Measurements from ENCODE around the gene ANO8. TPM values are rescaled to one million over a fixed set of nuclear protein-coding genes. Genes with fewer than 3 reads are reported as not detected.

ANO8 gene
- total and polyA plus RNA-seq, 2 donors (not counting 1 experiment from before 2014, with no cell fraction given), result 1.1 to 5.9 TPM

DNA sequence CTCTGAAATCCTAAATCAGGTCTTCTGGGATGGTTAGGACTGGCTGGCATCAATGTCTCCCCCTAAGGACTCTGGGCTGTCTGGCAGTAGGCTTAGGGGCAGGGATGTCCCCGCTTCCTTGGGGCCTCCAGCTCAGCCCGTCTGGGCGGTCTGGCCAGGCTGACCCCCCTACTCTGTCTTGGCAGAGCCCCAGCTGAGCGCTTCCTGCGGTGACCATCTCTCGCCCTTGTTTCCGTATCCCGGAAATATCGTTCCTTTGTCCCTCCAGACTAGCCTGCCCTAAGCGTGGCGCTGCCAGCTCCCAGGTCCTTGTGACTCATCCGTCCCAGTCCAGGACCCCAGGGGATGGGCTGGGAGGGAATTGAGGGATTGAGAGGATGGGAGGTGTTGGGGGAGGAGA is 14.0 kb upstream of the ANO8 start:
- peak; percentile 45 to 67 for DNase-seq (ENCODE audit: low read depth in 2 of 2)
- Histone ChIP-seq H3K27me3 (ENCODE audit: control insufficient read depth, insufficient read depth, low read length) (peaks cover 3% of the 10 kb centered on the region), H2AFZ (ENCODE audit: low read length) (peak overlapping the region; percentile 32), H3K9me3 (ENCODE audit: control insufficient read depth, insufficient read depth, low read depth, low read length) (no peaks in the 10 kb centered on the region), H3K79me2 (ENCODE audit: control insufficient read depth, insufficient read depth, low read length) (no peaks in the 10 kb centered on the region), H3K4me2 (ENCODE audit: extremely low read depth, insufficient read depth, low read length) (peak overlapping the region; percentile 17), H3K4me3 (replicated peaks in 1 of 4; ENCODE audit: control extremely low read depth in 1 of 4, insufficient read depth in 1 of 4, low read depth in 3 of 4, low read length in 4 of 4) (peak overlapping the region in 1 of 4 experiments; percentile 27), H4K20me1 (ENCODE audit: control insufficient read depth, extremely low read depth, insufficient read depth, low read length) (no peaks in the 10 kb centered on the region), H3K36me3 (ENCODE audit: control insufficient read depth, insufficient read depth, low read length) (no peaks in the 10 kb centered on the region), H3K27ac (ENCODE audit: insufficient read depth, low read length) (no peak overlapping the region), H3K9ac (ENCODE audit: insufficient read depth, low read length) (no peak overlapping the region), H3K4me1 (ENCODE audit: control insufficient read depth, extremely low read depth, insufficient read depth, low read length) (no peaks in the 10 kb centered on the region)
- TF ChIP-seq, protein P1, sequence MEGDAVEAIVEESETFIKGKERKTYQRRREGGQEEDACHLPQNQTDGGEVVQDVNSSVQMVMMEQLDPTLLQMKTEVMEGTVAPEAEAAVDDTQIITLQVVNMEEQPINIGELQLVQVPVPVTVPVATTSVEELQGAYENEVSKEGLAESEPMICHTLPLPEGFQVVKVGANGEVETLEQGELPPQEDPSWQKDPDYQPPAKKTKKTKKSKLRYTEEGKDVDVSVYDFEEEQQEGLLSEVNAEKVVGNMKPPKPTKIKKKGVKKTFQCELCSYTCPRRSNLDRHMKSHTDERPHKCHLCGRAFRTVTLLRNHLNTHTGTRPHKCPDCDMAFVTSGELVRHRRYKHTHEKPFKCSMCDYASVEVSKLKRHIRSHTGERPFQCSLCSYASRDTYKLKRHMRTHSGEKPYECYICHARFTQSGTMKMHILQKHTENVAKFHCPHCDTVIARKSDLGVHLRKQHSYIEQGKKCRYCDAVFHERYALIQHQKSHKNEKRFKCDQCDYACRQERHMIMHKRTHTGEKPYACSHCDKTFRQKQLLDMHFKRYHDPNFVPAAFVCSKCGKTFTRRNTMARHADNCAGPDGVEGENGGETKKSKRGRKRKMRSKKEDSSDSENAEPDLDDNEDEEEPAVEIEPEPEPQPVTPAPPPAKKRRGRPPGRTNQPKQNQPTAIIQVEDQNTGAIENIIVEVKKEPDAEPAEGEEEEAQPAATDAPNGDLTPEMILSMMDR (conservative IDR thresholded peaks at IDR 0.05 in 1 of 2, IDR thresholded peaks at IDR 0.05 in 1 of 2; ENCODE audit: low read depth in 1 of 2, low read length in 2 of 2), result no peak
- TF ChIP-seq EZH2 (IDR thresholded peaks at IDR 0.05; ENCODE audit: low read length, missing control alignments), result no peak

GRCh38 chr19:17347877-17348276 is 13.2 kb upstream of the ANO8 start:
- H3K9ac ChIP-seq (ENCODE audit: insufficient read depth, low read length), result no peak overlapping the region
- no peak overlapping the region for H3K27ac ChIP-seq (ENCODE audit: insufficient read depth, low read length)
- H3K9me3 ChIP-seq (ENCODE audit: control insufficient read depth, insufficient read depth, low read depth, low read length), result no peaks in the 10 kb centered on the region
- H3K4me1 ChIP-seq (ENCODE audit: control insufficient read depth, extremely low read depth, insufficient read depth, low read length), result no peaks in the 10 kb centered on the region
- H3K4me2 ChIP-seq (ENCODE audit: extremely low read depth, insufficient read depth, low read length), result no peak overlapping the region
- TF ChIP-seq, protein P1 (conservative IDR thresholded peaks at IDR 0.05 in 1 of 2, IDR thresholded peaks at IDR 0.05 in 1 of 2; ENCODE audit: low read depth in 1 of 2, low read length in 2 of 2), result no peak
- no peak for TF ChIP-seq EZH2 (IDR thresholded peaks at IDR 0.05; ENCODE audit: low read length, missing control alignments)
- H3K36me3 ChIP-seq (ENCODE audit: control insufficient read depth, insufficient read depth, low read length), result no peaks in the 10 kb centered on the region
- H4K20me1 ChIP-seq (ENCODE audit: control insufficient read depth, extremely low read depth, insufficient read depth, low read length), result no peaks in the 10 kb centered on the region
- peaks cover 3% of the 10 kb centered on the region for H3K27me3 ChIP-seq (ENCODE audit: control insufficient read depth, insufficient read depth, low read length)
- H3K4me3 ChIP-seq (replicated peaks in 1 of 4; ENCODE audit: control extremely low read depth in 1 of 4, insufficient read depth in 1 of 4, low read depth in 3 of 4, low read length in 4 of 4), result no peak overlapping the region
- H3K79me2 ChIP-seq (ENCODE audit: control insufficient read depth, insufficient read depth, low read length), result no peaks in the 10 kb centered on the region
- no peak overlapping the region for H2AFZ ChIP-seq (ENCODE audit: low read length)
- no peak for DNase-seq (ENCODE audit: low read depth in 2 of 2)

GRCh38 chr19:17347361-17347760 is 12.7 kb upstream of the ANO8 start:
- H3K79me2 ChIP-seq (ENCODE audit: control insufficient read depth, insufficient read depth, low read length), result no peaks in the 10 kb centered on the region
- no peaks in the 10 kb centered on the region for H3K9me3 ChIP-seq (ENCODE audit: control insufficient read depth, insufficient read depth, low read depth, low read length)
- no peak overlapping the region for H3K27ac ChIP-seq (ENCODE audit: insufficient read depth, low read length)
- no peak for DNase-seq (ENCODE audit: low read depth in 2 of 2)
- no peaks in the 10 kb centered on the region for H3K4me1 ChIP-seq (ENCODE audit: control insufficient read depth, extremely low read depth, insufficient read depth, low read length)
- no peak overlapping the region for H3K9ac ChIP-seq (ENCODE audit: insufficient read depth, low read length)
- H3K36me3 ChIP-seq (ENCODE audit: control insufficient read depth, insufficient read depth, low read length), result no peaks in the 10 kb centered on the region
- no peak for TF ChIP-seq EZH2 (IDR thresholded peaks at IDR 0.05; ENCODE audit: low read length, missing control alignments)
- H3K4me2 ChIP-seq (ENCODE audit: extremely low read depth, insufficient read depth, low read length), result no peak overlapping the region
- no peak overlapping the region for H3K4me3 ChIP-seq (replicated peaks in 1 of 4; ENCODE audit: control extremely low read depth in 1 of 4, insufficient read depth in 1 of 4, low read depth in 3 of 4, low read length in 4 of 4)
- no peak overlapping the region for H2AFZ ChIP-seq (ENCODE audit: low read length)
- H3K27me3 ChIP-seq (ENCODE audit: control insufficient read depth, insufficient read depth, low read length), result peaks cover 3% of the 10 kb centered on the region
- no peaks in the 10 kb centered on the region for H4K20me1 ChIP-seq (ENCODE audit: control insufficient read depth, extremely low read depth, insufficient read depth, low read length)
